IMR-90 (cell line): ENCODE data around the gene TEX53. TPM values are rescaled to one million over a fixed set of nuclear protein-coding genes. Genes with fewer than 3 reads are reported as not detected.

ENCODE experiments used
- ATAC-seq: fragments of 200-7000 bp; cut with Tn5 transposase; 2 replicates; pipeline ENCODE4 v1.9.1; 2020; ENCODE audit warnings: low read depth, mild to moderate bottlenecking, moderate library complexity
- Bru-seq: library from RNA; stranded (reverse); fragments of 400-500 nt; gene quantifications from one replicate; lab custom pipeline; 2021; lab: Mats Ljungman, UMichigan
- BruChase-seq, 2 experiments: library from RNA; stranded (reverse); fragments of 400-500 nt; gene quantifications; one replicate each; lab custom pipeline; 2021; lab: Mats Ljungman, UMichigan
- BruUV-seq: library from RNA; stranded (reverse); fragments of 400-500 nt; replicated peaks from 2 replicates; lab custom pipeline; 2021; lab: Mats Ljungman, UMichigan
- CTCF ChIA-PET: fragments of 300-600 bp; formaldehyde crosslinking; extraction: SDS; loops from one replicate; lab custom pipeline; 2021; ENCODE audit warnings: antibody characterized with exemption; lab: Yijun Ruan, JAX
- POLR2A ChIA-PET: fragments of 300-600 bp; sonication (Branson Sonifier 250); formaldehyde crosslinking; loops from one replicate; lab custom pipeline; 2022; ENCODE audit warnings: antibody characterized with exemption; ENCODE audit not compliant: unreplicated experiment; lab: Charles Lee
- DNase-seq: peaks from one replicate; pipeline ENCODE4 v3.0.0; 2013
- H2AFZ ChIP-seq: replicated peaks from 2 replicates; pipeline ENCODE3; 2013; ENCODE audit warnings: low read length, mild to moderate bottlenecking; ENCODE audit not compliant: poor library complexity
- H2AK5ac ChIP-seq: 2 replicates; pipeline ENCODE4 v1.6.1; 2013; ENCODE audit warnings: low read depth, low read length, inconsistent platforms
- H2AK9ac ChIP-seq: replicated peaks from 2 replicates; pipeline ENCODE3; 2013; ENCODE audit warnings: mild to moderate bottlenecking, low read depth, low read length, moderate library complexity; ENCODE audit not compliant: poor library complexity
- H2BK120ac ChIP-seq: 2 replicates; pipeline ENCODE4 v1.6.1; 2013; ENCODE audit warnings: low read depth, low read length, inconsistent platforms
- H2BK15ac ChIP-seq: 3 replicates; pipeline ENCODE4 v1.6.1; 2013; ENCODE audit warnings: low read depth, low read length, inconsistent platforms
- H2BK20ac ChIP-seq: 2 replicates; pipeline ENCODE4 v1.6.1; 2013; ENCODE audit warnings: low read depth, mild to moderate bottlenecking, inconsistent platforms, low read length, moderate library complexity
- H2BK5ac ChIP-seq: 2 replicates; pipeline ENCODE4 v1.6.1; 2013; ENCODE audit warnings: mild to moderate bottlenecking, low read depth, low read length, inconsistent platforms; ENCODE audit not compliant: poor library complexity, severe bottlenecking
- H3K14ac ChIP-seq: replicated peaks from 2 replicates; pipeline ENCODE4 v1.6.1; 2013; ENCODE audit warnings: low read depth, low read length, inconsistent platforms
- H3K18ac ChIP-seq: 2 replicates; pipeline ENCODE4 v1.6.1; 2013; ENCODE audit warnings: low read depth, low read length, control low read depth
- H3K23ac ChIP-seq: 2 replicates; pipeline ENCODE4 v1.6.1; 2013; ENCODE audit warnings: low read depth, low read length, inconsistent platforms
- H3K27ac ChIP-seq: 2 replicates; pipeline ENCODE4 v1.5.1; 2013; ENCODE audit warnings: mild to moderate bottlenecking, control low read depth, low read length; ENCODE audit not compliant: insufficient read depth
- H3K27me3 ChIP-seq: 2 replicates; pipeline ENCODE4 v1.6.1; 2013; ENCODE audit warnings: low read length; ENCODE audit not compliant: control insufficient read depth, insufficient read depth
- H3K36me3 ChIP-seq: 2 replicates; pipeline ENCODE4 v1.6.1; 2013; ENCODE audit warnings: low read length, mixed read lengths; ENCODE audit not compliant: control insufficient read depth, insufficient read depth
- H3K4ac ChIP-seq: 2 replicates; pipeline ENCODE4 v1.6.1; 2013; ENCODE audit warnings: low read depth, low read length, inconsistent platforms
- H3K4me1 ChIP-seq: 2 replicates; pipeline ENCODE4 v1.6.1; 2013; ENCODE audit warnings: low read length, mixed read lengths; ENCODE audit not compliant: control insufficient read depth, insufficient read depth
- H3K4me2 ChIP-seq: 2 replicates; pipeline ENCODE4 v1.6.1; 2013; ENCODE audit warnings: low read depth, mild to moderate bottlenecking, control low read depth, low read length, moderate library complexity
- H3K4me3 ChIP-seq: 2 replicates; pipeline ENCODE4 v1.5.1; 2013; ENCODE audit warnings: low read depth, mild to moderate bottlenecking, control low read depth, low read length, moderate library complexity; ENCODE audit not compliant: insufficient read depth
- H3K56ac ChIP-seq: 2 replicates; pipeline ENCODE4 v1.6.1; 2013; ENCODE audit warnings: low read length, inconsistent platforms; ENCODE audit not compliant: insufficient read depth; ENCODE audit errors: extremely low read depth
- H3K79me1 ChIP-seq, 2 experiments: 2 replicates each; pipeline ENCODE4 v1.6.1; 2013; ENCODE audit warnings: low read length in 2 of 2, inconsistent platforms in 1 of 2, low read depth in 1 of 2
- H3K9ac ChIP-seq: 2 replicates; pipeline ENCODE4 v1.6.1; 2013; ENCODE audit warnings: low read depth, low read length, control low read depth
- H3K9me1 ChIP-seq: 2 replicates; pipeline ENCODE4 v1.6.1; 2013; ENCODE audit warnings: low read length, inconsistent platforms; ENCODE audit not compliant: insufficient read depth
- H3K9me3 ChIP-seq: 2 replicates; pipeline ENCODE4 v1.6.1; 2013; ENCODE audit warnings: low read length; ENCODE audit not compliant: control insufficient read depth, insufficient read depth
- H4K20me1 ChIP-seq: 2 replicates; pipeline ENCODE4 v1.6.1; 2013; ENCODE audit warnings: low read length, inconsistent platforms; ENCODE audit not compliant: insufficient read depth
- H4K5ac ChIP-seq: 2 replicates; pipeline ENCODE4 v1.6.1; 2013; ENCODE audit warnings: mild to moderate bottlenecking, low read depth, low read length, control low read depth
- H4K8ac ChIP-seq, 2 experiments: 2 replicates each; pipeline ENCODE4 v1.6.1; 2013; ENCODE audit warnings: low read depth in 2 of 2, low read length in 2 of 2, control low read depth in 1 of 2, inconsistent platforms in 1 of 2
- H4K91ac ChIP-seq: 2 replicates; pipeline ENCODE4 v1.6.1; 2013; ENCODE audit warnings: low read depth, low read length, inconsistent platforms; ENCODE audit not compliant: insufficient read depth
- CEBPB ChIP-seq: IDR thresholded peaks from 2 replicates; pipeline ENCODE4 v1.6.1; 2012; ENCODE audit warnings: low read depth, low read length, improper control_type of control experiment
- POLR2A ChIP-seq: IDR thresholded peaks from 2 replicates; pipeline ENCODE4 v1.6.1; 2012; ENCODE audit warnings: mild to moderate bottlenecking, low read depth, low read length
- WGBS, 2 experiments: methylation state at CpG; one replicate each; pipeline versions ENCODE4 v1.1.5 to v1.1.7; 2013; ENCODE audit warnings: missing lambda C conversion rate in 2 of 2; ENCODE audit not compliant: insufficient read length in 1 of 2; ENCODE audit errors: extremely low coverage in 2 of 2; 5-methylcytosine and 5-hydroxymethylcytosine counted together
- dilution Hi-C: fragments of 300-500 bp; cut with HindIII; formaldehyde crosslinking; loops from one replicate; pipeline ENCODE4 v1.14.3; 2018; ENCODE audit warnings: low sequenced_read_pairs; ENCODE audit not compliant: unreplicated experiment
- in situ Hi-C: fragments of 300-500 bp; cut with MboI; formaldehyde crosslinking; loops from 3 replicates; pipeline ENCODE4 v1.14.3; 2019; ENCODE audit warnings: low sequenced_read_pairs, inconsistent platforms, mixed read lengths
- intact Hi-C: fragments of 100-400 bp; cut with micrococcal nuclease; formaldehyde crosslinking; loops from 2 replicates; pipeline ENCODE4 v1.10.0; 2022
- long read RNA-seq: library from polyadenylated mRNA; unstranded; transcript quantifications from one replicate; pipeline ENCODE4 v2.0.0, GENCODE V29; 2021; ENCODE audit not compliant: unreplicated experiment
- polyA plus RNA-seq, 3 experiments: library from polyadenylated mRNA; depleted of rRNA; stranded (reverse); fragments of >200 nt; gene quantifications; 2 replicates each; pipeline ENCODE4 v1.2.3, GENCODE V29; 2012; ENCODE audit warnings: low replicate concordance in 1 of 3
- total RNA-seq: library from RNA; depleted of rRNA; stranded (reverse); fragments of >200 nt; gene quantifications from 2 replicates; pipeline ENCODE4 v1.2.3, GENCODE V29; 2012; rRNA removed
- TF ChIP-seq, protein P1 (sequence below): fragments of 150-350 bp; IDR thresholded peaks from 2 replicates; pipeline ENCODE4 v1.6.1; 2017; ENCODE audit warnings: mild to moderate bottlenecking, antibody characterized with exemption, low read length, low read depth

TEX53 gene
- total RNA-seq, result not detected in 2 replicates
- not detected in 2 replicates for polyA plus RNA-seq (2012; rRNA removed)
- not detected in 2 replicates for polyA plus RNA-seq (2012; cell fraction: cytosol; rRNA removed)
- not detected in 2 replicates for polyA plus RNA-seq (2012; cell fraction: nucleus; rRNA removed; ENCODE audit: low replicate concordance)
- not detected for Bru-seq, nascent RNA
- BruChase-seq, experiment 1, labeled RNA remaining after a 6-hour chase, result not detected
- not detected for BruChase-seq, experiment 2, labeled RNA remaining after a 2-hour chase
- long read RNA-seq, result 0 reads

GRCh38 chr9:114657705-114658104, at the start of gene TEX53:
TEX53 (minus strand) TSS chr9:114657805; CDS start chr9:114657774, 31 bp downstream.
- H3K9ac ChIP-seq, result no peak within 1 kb of the TSS
- ChIA-PET CTCF (no interaction called here), POLR2A (no interaction called here)
- no peak within 1 kb of the TSS for H2AFZ ChIP-seq
- no peak within 1 kb of the TSS for H3K4me3 ChIP-seq
- H4K20me1 ChIP-seq, result no peaks in the 10 kb centered on the region; the same call in 1 of the 2 replicates
- H3K27ac ChIP-seq, result no peak within 1 kb of the TSS
- peaks cover 4% of the 10 kb centered on the region for H3K4me1 ChIP-seq
- H3K23ac ChIP-seq, result no peak within 1 kb of the TSS
- H2BK15ac ChIP-seq, result no peak within 1 kb of the TSS
- H4K5ac ChIP-seq, result no peak within 1 kb of the TSS
- H2BK120ac ChIP-seq, result no peak within 1 kb of the TSS
- DNase-seq (no peak), ATAC-seq (no peak)
- TF ChIP-seq POLR2A (no peak), CEBPB (no peak)
- TF ChIP-seq, protein P1, sequence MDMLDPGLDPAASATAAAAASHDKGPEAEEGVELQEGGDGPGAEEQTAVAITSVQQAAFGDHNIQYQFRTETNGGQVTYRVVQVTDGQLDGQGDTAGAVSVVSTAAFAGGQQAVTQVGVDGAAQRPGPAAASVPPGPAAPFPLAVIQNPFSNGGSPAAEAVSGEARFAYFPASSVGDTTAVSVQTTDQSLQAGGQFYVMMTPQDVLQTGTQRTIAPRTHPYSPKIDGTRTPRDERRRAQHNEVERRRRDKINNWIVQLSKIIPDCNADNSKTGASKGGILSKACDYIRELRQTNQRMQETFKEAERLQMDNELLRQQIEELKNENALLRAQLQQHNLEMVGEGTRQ, result no peak
- no peak within 1 kb of the TSS for H2AK9ac ChIP-seq
- H3K18ac ChIP-seq, result no peak within 1 kb of the TSS
- no peaks in the 10 kb centered on the region for H3K9me1 ChIP-seq
- BruUV-seq, result no TSS peak
- no peak within 1 kb of the TSS for H3K4me2 ChIP-seq
- H3K14ac ChIP-seq, result no peak within 1 kb of the TSS
- H3K27me3 ChIP-seq, result peaks cover 20% of the 10 kb centered on the region
- H3K79me1 ChIP-seq, result no peaks in the 10 kb centered on the region
- H2BK20ac ChIP-seq, result no peak within 1 kb of the TSS
- in situ Hi-C loops, result no loop called here
- no peak within 1 kb of the TSS for H2AK5ac ChIP-seq
- H3K36me3 ChIP-seq, result no peaks in the 10 kb centered on the region
- H3K56ac ChIP-seq, result no peak within 1 kb of the TSS
- no peak within 1 kb of the TSS for H2BK5ac ChIP-seq
- no peaks in the 10 kb centered on the region for H3K9me3 ChIP-seq
- H3K4ac ChIP-seq, result no peak within 1 kb of the TSS
- intact Hi-C loops, result no loop called here
- dilution Hi-C loops, result no loop called here
- WGBS, 2 experiments, result 100% methylated on average over 1 of the region's 6 CpGs; no CpG with 5 or more reads in 1 of the 2 experiments
- no peak within 1 kb of the TSS for H4K91ac ChIP-seq
- H4K8ac ChIP-seq, result no peak within 1 kb of the TSS
